HG02970 (cell line): Measurements from ENCODE around the gene DLGAP1.
A peak's percentile ranks its signal among the peaks of the same experiment; 100 is the strongest.
"Not testable (repeated sequence)": the region's sequence is repeated elsewhere in the genome, so short reads cannot be mapped to it uniquely, and the experiment has no call there.

Experiments used
- ATAC-seq: cut with Tn5 transposase; IDR thresholded peaks from one replicate; pipeline ENCODE4 v1.9.1; 2021; ENCODE audit warnings: mild to moderate bottlenecking, moderate library complexity, moderate number of reproducible peaks; ENCODE audit not compliant: unreplicated experiment, low FRiP score

Gene DLGAP1

GRCh38 chr18:3623769-3624545 is 831.1 kb downstream of the DLGAP1 start:
- no peak for ATAC-seq

GRCh38 chr18:3620146-3621119 is 834.7 kb downstream of the DLGAP1 start:
- ATAC-seq, result no peak

DNA sequence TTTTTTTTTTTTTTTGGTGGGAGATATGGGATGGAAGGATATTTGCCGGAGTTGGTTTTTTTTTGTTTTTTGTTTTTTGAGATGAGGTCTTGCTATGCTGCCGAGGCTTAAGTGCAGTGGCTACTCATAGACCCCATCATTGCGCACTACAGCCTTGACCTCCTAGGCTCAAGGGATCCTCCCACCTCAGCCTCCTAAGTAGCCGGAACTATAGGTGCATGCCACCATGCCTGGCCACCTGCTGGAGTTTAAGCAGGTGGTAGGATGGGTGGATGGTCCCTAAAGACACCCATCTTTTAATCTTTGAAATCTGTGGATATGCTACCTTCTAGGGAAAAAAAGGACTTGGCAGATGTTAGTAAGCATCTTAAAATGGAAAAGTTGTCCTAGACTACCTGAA is 835.4 kb downstream of the DLGAP1 start:
- ATAC-seq, result no peak

DNA sequence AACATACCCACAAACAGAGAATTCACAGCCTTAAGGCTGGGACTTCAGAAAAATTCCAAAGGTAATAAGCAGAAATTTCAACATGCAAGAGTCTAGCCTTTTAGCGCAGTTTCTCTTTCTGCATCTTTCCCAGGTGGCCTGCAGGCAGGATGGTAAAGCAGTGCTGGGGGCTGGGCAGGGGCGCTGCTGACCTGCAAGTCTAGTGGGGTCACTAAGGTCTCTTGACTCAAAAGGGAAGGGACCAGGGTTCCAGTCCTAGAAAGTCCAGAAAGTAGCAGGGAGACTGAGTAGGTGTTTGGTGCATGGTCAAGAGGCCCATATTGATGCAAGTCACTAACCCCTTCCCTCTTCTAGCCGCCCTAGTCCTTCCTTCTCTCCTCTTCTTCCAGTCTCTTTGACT is 835.9 kb downstream of the DLGAP1 start:
- no peak for ATAC-seq

DNA sequence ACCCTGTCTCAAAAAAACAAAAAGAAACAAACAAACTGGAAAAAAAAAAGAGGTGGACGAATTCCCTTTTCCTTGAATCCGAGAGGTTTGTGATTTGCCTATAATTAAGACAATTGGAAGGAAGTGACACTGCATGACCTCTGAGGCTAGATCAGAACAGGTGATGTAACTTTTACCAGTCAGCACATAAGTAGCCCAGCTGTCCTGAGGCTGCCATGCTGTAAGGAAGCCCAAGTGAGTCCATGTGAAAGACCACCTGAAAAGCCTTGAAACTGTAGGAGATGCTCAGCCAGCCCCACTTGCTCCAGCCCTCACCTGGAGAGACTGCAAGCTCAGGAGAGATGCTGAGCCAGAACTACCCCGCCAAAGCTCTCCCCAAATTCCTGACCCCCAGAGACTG is 838.4 kb downstream of the DLGAP1 start:
- no peak for ATAC-seq

- no peak for ATAC-seq
Observed at GRCh38 chr18:3616142-3616541, 839.0 kb downstream of the DLGAP1 start.

DNA sequence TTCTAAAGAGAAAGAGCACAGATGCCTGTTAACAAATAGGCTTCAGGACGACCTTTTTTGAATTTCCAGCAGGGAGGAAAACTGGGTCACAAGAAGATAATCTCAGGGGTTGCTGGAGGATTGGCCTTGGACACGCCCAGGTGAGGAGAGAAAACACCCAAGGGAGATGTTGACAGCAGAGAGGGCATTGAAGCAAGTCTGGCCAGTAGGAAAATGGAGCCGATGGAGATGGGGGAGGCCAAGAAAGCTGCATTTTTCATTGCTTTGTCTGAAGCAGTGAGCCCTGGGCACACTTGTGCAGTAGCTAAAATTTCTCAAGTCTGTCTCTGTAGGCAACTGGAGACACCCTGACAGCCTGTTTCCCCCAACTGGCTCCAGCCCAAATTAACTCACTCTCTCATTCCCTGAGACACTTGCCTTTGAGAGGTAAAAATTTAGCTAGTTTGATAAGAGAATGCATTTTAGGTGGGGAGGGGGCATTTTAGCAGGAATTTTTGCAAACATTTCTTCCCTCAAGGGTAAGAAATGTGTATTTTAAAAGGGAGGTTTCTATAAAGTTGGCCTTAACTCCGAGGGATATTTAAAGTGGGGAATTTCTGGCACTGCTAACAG is 839.6 kb downstream of the DLGAP1 start:
- no peak for ATAC-seq

DNA sequence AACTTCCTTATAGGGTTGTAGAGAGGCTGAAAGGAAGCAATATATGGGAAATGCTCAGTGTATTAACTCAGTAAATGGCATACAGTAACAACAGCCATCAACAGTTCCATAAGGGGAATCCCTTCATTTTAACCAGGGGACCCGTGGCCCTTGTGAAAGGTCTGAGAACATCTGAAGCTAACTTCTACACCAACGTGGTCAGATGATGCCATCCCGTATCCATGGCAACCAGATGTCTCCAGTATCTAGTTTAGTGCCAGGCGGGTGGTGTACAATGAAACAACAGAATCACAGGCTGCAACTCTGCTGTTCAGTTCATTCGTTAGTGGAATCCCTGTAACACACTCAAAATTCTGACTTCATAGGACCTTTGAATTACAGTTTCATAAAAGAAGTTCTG is 842.8 kb downstream of the DLGAP1 start:
- ATAC-seq, result no peak

GRCh38 chr18:3611313-3612090 is 843.6 kb downstream of the DLGAP1 start:
- ATAC-seq, result no peak

DNA sequence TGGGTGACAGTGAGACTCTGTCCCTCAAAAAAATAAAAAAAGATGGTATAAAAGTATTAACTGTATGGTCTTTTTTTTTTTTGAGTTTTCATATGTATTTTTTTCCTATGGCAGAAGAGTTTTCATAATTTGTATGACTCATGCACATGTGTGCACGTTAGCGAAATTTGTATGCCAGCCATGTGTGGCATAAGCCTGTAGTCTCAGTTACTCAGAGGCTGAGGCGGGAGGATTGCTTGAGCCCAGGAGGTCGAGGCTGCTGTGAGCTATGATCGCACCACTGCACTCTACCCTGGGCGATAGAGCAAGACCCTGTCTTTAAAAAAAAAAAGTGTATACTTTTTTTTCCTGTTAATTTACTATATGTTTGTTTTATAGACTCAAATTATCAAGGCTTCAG is 844.3 kb downstream of the DLGAP1 start:
- no peak for ATAC-seq

DNA sequence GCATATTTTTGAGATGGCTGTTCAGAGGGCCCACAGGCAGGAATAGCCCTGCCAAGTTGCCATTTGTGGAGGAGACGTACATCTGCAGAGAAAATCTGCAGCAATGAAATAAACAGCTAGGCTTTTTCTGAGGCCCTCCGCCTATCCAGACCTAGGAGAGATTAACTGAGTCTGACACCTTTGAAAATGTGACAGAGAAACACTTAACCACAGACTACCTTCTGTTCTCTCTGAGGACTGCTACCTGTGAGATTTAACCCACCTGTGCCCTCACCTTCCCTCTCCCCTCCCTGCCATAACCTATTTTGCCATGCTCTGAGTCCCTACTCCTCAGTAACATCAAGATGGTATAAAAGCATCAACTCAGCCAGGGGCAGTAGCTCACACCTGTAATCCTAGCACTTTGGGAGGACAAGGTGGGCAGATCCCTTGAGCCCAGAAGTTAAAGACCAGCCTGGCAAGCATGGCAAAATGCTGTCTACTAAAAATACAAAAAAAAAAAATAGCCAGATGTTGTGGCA is 844.9 kb downstream of the DLGAP1 start:
- ATAC-seq, result no peak

DNA sequence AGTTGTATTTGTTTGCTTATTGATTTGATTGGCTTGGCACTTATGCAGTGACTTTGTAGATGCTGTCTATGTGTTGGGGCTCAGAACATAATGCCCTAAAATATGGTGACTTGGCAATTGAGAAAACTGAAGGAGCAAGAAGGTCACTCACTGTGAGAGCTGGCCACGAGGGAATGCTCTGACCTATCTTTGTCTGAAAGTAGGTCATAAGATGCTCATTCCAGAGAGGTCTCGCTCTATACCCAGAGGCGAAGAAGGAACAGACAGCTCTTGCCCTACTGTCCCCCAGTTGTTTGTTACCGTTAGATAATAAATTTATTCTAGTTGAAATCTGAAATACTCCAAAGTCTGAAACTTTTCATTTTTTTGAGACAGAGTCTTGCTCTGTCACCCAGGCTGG is 846.6 kb downstream of the DLGAP1 start:
- ATAC-seq, result no peak

- ATAC-seq, result not testable (repeated sequence)
Observed at GRCh38 chr18:3608099-3608453, 847.0 kb downstream of the DLGAP1 start.

DNA sequence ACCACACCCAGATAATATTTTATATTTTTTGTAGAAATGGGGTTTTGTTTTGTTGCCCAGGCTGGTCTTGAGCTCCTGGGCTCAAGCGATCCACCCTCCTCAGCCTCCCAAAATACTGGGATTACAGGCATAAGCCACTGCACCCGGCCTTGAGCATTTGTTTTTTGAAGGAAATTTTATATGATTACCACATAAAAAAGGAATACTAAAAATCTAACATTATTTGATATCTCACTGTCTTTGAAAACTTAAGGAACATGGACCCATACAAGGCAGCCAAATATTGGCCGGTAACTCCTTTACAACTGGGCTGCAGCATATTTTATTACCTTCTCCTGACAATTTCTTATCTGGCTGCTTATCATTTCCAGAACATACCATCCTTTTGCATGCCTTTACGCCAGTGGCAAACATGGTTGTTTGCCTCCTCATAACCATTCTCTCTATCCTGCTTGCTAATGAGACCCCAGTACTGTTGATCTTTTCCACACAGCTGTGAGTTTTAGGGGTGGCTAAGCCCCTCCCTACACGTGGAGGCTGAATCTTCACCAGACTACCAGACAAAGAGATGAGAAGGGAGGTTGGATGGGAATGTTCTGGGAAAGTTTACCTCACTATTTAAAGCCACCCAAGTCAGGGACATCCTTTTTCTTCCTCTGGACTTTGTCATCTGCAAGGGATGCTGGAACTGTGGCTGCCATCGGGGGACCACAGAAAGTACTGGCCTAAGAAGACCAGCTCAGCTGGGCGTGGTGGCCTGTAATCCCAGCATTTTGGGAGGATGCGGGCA is 847.6 kb downstream of the DLGAP1 start:
- ATAC-seq, result no peak

DNA sequence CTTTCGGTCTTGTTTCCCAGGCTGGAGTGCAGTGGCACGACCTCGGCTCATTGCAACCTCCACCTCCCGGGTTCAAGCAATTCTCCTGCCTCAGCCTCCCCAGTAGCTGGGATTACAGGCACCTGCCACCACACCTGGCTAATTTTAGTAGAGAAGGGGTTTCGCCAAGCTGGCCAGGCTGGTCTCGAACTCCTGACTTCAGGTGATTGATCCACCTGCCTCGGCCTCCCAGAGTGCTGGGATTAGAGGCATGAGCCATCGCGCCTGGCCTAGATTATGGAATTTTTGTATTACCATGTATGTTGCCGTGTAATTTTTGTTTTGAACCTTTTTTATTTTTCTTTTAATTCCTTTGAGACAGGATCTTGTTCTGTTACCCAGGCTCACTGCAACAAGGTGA is 848.2 kb downstream of the DLGAP1 start:
- ATAC-seq, result not testable (repeated sequence)

DNA sequence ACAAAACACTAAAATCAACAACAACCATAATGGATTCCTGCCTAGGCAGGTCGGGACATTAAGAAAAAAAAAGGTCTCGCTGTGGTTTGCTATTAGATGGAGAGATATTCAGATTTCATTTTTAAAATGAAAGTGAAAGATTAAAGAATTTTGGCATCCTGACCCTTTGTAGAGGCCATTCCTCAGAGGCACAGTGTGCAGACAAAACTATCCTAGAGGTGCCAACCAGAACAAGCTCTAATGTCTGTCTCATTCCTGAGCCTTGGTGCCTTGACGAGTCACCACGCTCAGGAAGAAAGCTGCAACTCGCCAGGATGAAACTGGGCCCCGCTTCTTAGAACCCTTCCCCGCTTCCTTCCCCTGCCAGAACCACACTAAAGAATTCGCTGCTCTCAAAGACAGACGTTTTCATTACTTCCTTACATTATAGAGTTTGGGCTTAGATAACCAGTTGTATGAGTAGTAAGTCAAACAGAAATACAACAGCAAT is 849.1 kb downstream of the DLGAP1 start:
- ATAC-seq, result no peak

DNA sequence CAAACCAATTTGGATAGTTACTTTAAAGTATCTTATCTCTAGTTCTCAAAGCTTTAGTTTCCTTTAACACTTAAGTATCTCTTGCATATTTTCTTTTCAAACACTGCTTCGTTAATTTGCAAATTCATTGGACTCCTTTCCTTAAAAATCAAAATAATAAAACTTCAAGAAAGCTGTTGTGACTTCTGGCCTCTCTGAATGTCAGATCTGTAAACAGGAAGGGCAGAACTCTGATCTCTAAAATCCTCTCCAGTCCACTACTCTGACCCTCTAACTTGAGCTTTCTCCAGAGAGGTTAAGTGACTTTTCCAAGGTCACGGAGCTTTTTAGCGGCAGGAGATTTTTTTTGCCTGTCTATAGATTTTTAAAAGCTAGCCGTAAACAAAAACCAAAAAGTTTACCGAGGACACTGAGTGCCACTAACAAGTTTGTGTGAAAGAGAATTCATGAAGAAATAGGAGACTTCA is 849.6 kb downstream of the DLGAP1 start:
- ATAC-seq, result no peak

GRCh38 chr18:3604498-3605408 is 850.4 kb downstream of the DLGAP1 start:
- ATAC-seq, result peak; percentile 81
